ENCODE data around the gene CCZ1B.
"Not testable (repeated sequence)": the region's sequence is repeated elsewhere in the genome, so short reads cannot be mapped to it uniquely, and the experiment has no call there.

CCZ1B gene

DNA sequence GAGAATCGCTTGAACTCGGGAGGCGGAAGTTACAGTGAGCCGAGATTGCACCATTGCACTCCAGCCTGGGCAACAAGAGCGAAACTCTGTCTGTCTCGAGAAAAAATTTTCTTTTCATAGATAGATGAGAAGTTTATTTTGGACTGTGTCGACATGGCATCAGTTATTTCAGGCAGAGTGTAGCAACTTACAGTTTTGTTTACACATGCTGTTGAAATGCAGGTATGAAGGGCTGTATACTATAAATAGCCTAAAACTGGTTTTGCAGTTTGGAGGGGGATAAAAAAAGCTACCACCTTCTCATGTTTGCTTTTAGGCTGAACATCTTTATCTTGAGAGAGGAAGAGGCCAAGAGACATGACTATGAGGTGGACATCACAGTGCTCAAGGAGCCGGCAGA lies 28.0 kb downstream of the CCZ1B start:
- not testable (repeated sequence) for H3K4me1 ChIP-seq (ENCODE audit: control insufficient read depth, insufficient read depth, low read depth, low read length); H3K23ac ChIP-seq (ENCODE audit: low read length in 2 of 2); H3K4me2 ChIP-seq (ENCODE audit: low read length, poor library complexity, severe bottlenecking); H3K4ac ChIP-seq (ENCODE audit: low read depth in 1 of 2, low read length in 2 of 2); H3K9me3 ChIP-seq (ENCODE audit: control insufficient read depth, low read length); H2BK120ac ChIP-seq (ENCODE audit: low read depth, low read length); H3K27me3 ChIP-seq (ENCODE audit: control insufficient read depth in 1 of 2, insufficient read depth in 1 of 2, low read length in 2 of 2); H2BK5ac ChIP-seq (ENCODE audit: low read depth, low read length, poor library complexity, severe bottlenecking); H3K79me1 ChIP-seq (replicated peaks; ENCODE audit: low read length, poor library complexity, severe bottlenecking); H3K27ac ChIP-seq (ENCODE audit: low read length, poor library complexity, severe bottlenecking); H2AK5ac ChIP-seq (ENCODE audit: low read length, severe bottlenecking); H4K91ac ChIP-seq (ENCODE audit: low read length); H3K36me3 ChIP-seq (ENCODE audit: control insufficient read depth in 1 of 2, insufficient read depth in 2 of 2, low read depth in 1 of 2, low read length in 2 of 2); H2AFZ ChIP-seq (ENCODE audit: low read depth, low read length); H3K14ac ChIP-seq (ENCODE audit: low read length in 2 of 2); H2BK15ac ChIP-seq (ENCODE audit: low read depth, poor library complexity, severe bottlenecking); H3K18ac ChIP-seq (ENCODE audit: low read depth in 1 of 2, low read length in 2 of 2); H2BK12ac ChIP-seq (ENCODE audit: low read length in 2 of 2); H4K8ac ChIP-seq (ENCODE audit: low read length); H3K4me3 ChIP-seq (ENCODE audit: insufficient read depth in 1 of 2, low read depth in 1 of 2, low read length in 2 of 2); H3K9ac ChIP-seq (ENCODE audit: low read length); DNase-seq
- WGBS: no CpG with 5 or more reads among the region's 8 CpGs

DNA sequence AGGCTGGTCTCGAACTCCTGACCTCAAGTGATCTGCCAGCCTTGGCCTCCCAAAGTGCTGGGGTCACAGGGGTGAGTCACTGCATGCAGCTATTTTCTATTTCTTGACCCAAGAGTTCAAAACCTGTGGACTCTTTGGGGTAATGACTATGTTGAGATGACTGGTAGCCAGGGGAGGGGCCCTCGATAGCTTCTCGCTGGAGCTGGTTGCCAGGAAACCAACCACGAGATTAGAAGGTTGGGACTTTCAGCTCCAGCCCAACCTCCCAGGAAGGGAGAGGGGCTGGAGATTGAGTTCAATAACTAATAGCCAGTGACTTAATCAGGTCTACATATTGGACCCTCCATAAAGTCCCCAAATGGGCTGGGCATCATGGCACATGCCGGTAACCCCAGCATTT lies 28.9 kb downstream of the CCZ1B start:
- WGBS: 83% methylated on average over 2 of the region's 5 CpGs
- H3K27ac ChIP-seq (ENCODE audit: low read length, poor library complexity, severe bottlenecking); H3K14ac ChIP-seq (ENCODE audit: low read length in 2 of 2); H2AK5ac ChIP-seq (ENCODE audit: low read length, severe bottlenecking); H3K18ac ChIP-seq (ENCODE audit: low read depth in 1 of 2, low read length in 2 of 2); H3K9me3 ChIP-seq (ENCODE audit: control insufficient read depth, low read length); H2BK120ac ChIP-seq (ENCODE audit: low read depth, low read length); DNase-seq; H2BK12ac ChIP-seq (ENCODE audit: low read length in 2 of 2); H3K9ac ChIP-seq (ENCODE audit: low read length); H4K91ac ChIP-seq (ENCODE audit: low read length); H3K27me3 ChIP-seq (ENCODE audit: control insufficient read depth in 1 of 2, insufficient read depth in 1 of 2, low read length in 2 of 2); H4K8ac ChIP-seq (ENCODE audit: low read length); H2AFZ ChIP-seq (ENCODE audit: low read depth, low read length); H3K4me2 ChIP-seq (ENCODE audit: low read length, poor library complexity, severe bottlenecking); H2BK5ac ChIP-seq (ENCODE audit: low read depth, low read length, poor library complexity, severe bottlenecking); H2BK15ac ChIP-seq (ENCODE audit: low read depth, poor library complexity, severe bottlenecking); H3K4ac ChIP-seq (ENCODE audit: low read depth in 1 of 2, low read length in 2 of 2); H3K4me3 ChIP-seq (ENCODE audit: insufficient read depth in 1 of 2, low read depth in 1 of 2, low read length in 2 of 2); H3K23ac ChIP-seq (ENCODE audit: low read length in 2 of 2); H3K79me1 ChIP-seq (replicated peaks; ENCODE audit: low read length, poor library complexity, severe bottlenecking); H3K4me1 ChIP-seq (ENCODE audit: control insufficient read depth, insufficient read depth, low read depth, low read length); H3K36me3 ChIP-seq (ENCODE audit: control insufficient read depth in 1 of 2, insufficient read depth in 2 of 2, low read depth in 1 of 2, low read length in 2 of 2): not testable (repeated sequence)

DNA sequence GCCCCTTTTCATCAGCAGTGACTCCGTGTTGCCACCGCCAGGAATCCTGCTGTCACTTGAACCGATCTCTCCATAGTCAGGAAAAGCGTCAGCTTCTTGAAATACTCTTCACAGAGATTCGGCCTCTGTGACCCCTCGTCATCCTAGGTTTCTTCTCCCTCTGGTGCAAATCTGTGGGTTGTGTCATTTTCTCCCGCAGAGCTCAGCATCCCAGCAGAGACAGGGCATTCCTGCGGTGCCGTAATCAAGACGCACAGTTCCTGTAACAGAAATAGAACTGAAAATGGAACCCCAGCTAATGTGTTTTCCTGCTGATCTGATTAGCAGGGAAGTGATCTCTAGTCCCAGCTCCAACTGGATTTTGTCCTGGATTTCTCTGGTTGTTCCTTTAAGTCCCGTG lies 31.8 kb downstream of the CCZ1B start:
- H2BK5ac ChIP-seq (ENCODE audit: low read depth, low read length, poor library complexity, severe bottlenecking); DNase-seq; H4K8ac ChIP-seq (ENCODE audit: low read length); H2AFZ ChIP-seq (ENCODE audit: low read depth, low read length); H3K79me1 ChIP-seq (replicated peaks; ENCODE audit: low read length, poor library complexity, severe bottlenecking); H3K9ac ChIP-seq (ENCODE audit: low read length); H3K18ac ChIP-seq (ENCODE audit: low read depth in 1 of 2, low read length in 2 of 2); H3K4me2 ChIP-seq (ENCODE audit: low read length, poor library complexity, severe bottlenecking); H3K36me3 ChIP-seq (ENCODE audit: control insufficient read depth in 1 of 2, insufficient read depth in 2 of 2, low read depth in 1 of 2, low read length in 2 of 2); H2BK15ac ChIP-seq (ENCODE audit: low read depth, poor library complexity, severe bottlenecking); H3K27me3 ChIP-seq (ENCODE audit: control insufficient read depth in 1 of 2, insufficient read depth in 1 of 2, low read length in 2 of 2); H3K4ac ChIP-seq (ENCODE audit: low read depth in 1 of 2, low read length in 2 of 2); H2BK120ac ChIP-seq (ENCODE audit: low read depth, low read length); H3K23ac ChIP-seq (ENCODE audit: low read length in 2 of 2); H2AK5ac ChIP-seq (ENCODE audit: low read length, severe bottlenecking); H3K14ac ChIP-seq (ENCODE audit: low read length in 2 of 2); H3K4me1 ChIP-seq (ENCODE audit: control insufficient read depth, insufficient read depth, low read depth, low read length); H3K9me3 ChIP-seq (ENCODE audit: control insufficient read depth, low read length); H3K4me3 ChIP-seq (ENCODE audit: insufficient read depth in 1 of 2, low read depth in 1 of 2, low read length in 2 of 2); H4K91ac ChIP-seq (ENCODE audit: low read length): not testable (repeated sequence)
- H3K27ac ChIP-seq (ENCODE audit: low read length, poor library complexity, severe bottlenecking): peak overlapping the region; percentile 58
- WGBS: no CpG with 5 or more reads among the region's 11 CpGs
- peak overlapping the region in 1 of 2 experiments; percentile 98 for H2BK12ac ChIP-seq (ENCODE audit: low read length in 2 of 2)

DNA sequence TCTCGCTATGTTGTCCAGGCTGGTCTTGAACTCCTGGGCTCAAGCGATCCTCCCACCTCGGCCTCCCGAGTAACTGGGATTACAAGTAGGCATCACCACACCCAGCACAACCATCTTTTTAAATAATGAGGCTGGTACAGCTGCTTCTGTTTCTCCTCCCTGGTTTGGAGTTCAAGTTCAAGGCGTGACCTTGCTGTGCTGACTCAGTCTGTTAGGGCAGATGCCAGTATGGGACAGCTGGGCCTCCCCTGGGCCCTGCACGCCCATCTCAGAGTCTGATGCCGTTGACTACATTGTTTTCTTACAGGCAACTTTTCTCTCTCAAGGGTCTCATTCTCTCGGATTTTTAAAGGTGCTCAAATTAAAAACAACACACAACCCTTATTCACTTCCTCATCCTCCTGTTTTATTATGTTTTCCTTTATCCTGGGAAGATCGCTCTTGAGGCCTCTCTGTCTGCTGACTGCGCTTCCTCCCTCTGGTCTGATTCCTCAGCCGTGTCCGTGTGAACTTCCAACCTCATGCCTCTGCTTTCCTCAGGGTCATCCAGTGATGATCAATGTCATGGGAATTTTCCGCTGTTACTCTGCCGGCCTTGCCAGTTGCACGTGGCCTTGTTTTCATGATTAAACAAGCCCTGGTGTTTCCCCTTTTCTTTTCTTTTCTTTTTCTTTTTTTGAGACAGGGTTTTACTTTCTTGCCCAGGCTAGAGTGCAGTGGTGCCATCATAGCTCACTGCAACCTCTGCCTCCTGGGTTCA lies 33.8 kb downstream of the CCZ1B start:
- not testable (repeated sequence) for H3K4me1 ChIP-seq (ENCODE audit: control insufficient read depth, insufficient read depth, low read depth, low read length); H3K27ac ChIP-seq (ENCODE audit: low read length, poor library complexity, severe bottlenecking); H2AK5ac ChIP-seq (ENCODE audit: low read length, severe bottlenecking); H2BK120ac ChIP-seq (ENCODE audit: low read depth, low read length); H3K9ac ChIP-seq (ENCODE audit: low read length); H3K18ac ChIP-seq (ENCODE audit: low read depth in 1 of 2, low read length in 2 of 2); H2BK15ac ChIP-seq (ENCODE audit: low read depth, poor library complexity, severe bottlenecking); H3K4ac ChIP-seq (ENCODE audit: low read depth in 1 of 2, low read length in 2 of 2); H4K91ac ChIP-seq (ENCODE audit: low read length); H3K23ac ChIP-seq (ENCODE audit: low read length in 2 of 2); H3K79me1 ChIP-seq (replicated peaks; ENCODE audit: low read length, poor library complexity, severe bottlenecking); H3K27me3 ChIP-seq (ENCODE audit: control insufficient read depth in 1 of 2, insufficient read depth in 1 of 2, low read length in 2 of 2); H3K4me2 ChIP-seq (ENCODE audit: low read length, poor library complexity, severe bottlenecking); H3K4me3 ChIP-seq (ENCODE audit: insufficient read depth in 1 of 2, low read depth in 1 of 2, low read length in 2 of 2); H3K9me3 ChIP-seq (ENCODE audit: control insufficient read depth, low read length); H4K8ac ChIP-seq (ENCODE audit: low read length); H2BK12ac ChIP-seq (ENCODE audit: low read length in 2 of 2); H3K14ac ChIP-seq (ENCODE audit: low read length in 2 of 2); H2AFZ ChIP-seq (ENCODE audit: low read depth, low read length); H3K36me3 ChIP-seq (ENCODE audit: control insufficient read depth in 1 of 2, insufficient read depth in 2 of 2, low read depth in 1 of 2, low read length in 2 of 2); H2BK5ac ChIP-seq (ENCODE audit: low read depth, low read length, poor library complexity, severe bottlenecking)
- DNase-seq: peak; percentile 94
- no CpG with 5 or more reads among the region's 15 CpGs for WGBS

All from mesenchymal stem cell (in vitro differentiated cells and primary cell).